ENCODE data around the gene MAP3K3. TPM values are rescaled to one million over a fixed set of nuclear protein-coding genes. Genes with fewer than 3 reads are reported as not detected.
A peak's percentile ranks its signal among the peaks of the same experiment; 100 is the strongest.

The MAP3K3 gene
- total RNA-seq, 3 donors from 2014 or later (not counting 1 experiment from before 2014, with no cell fraction given): 82.0 to 89.2 (median 88.5) TPM

GRCh38 chr17:63735691-63736090 lies 113.5 kb downstream of the MAP3K3 start:
- Mint-ChIP-seq H3K27ac (no peak overlapping the region), H3K4me3 (no peak overlapping the region), H3K9me3 (no peaks in the 10 kb centered on the region), H3K36me3 (no peaks in the 10 kb centered on the region), H3K4me1 (peaks cover 12 to 15% of the 10 kb centered on the region in 2 donors), H3K27me3 (ENCODE audit: low read depth in 2 of 2) (no peaks in the 10 kb centered on the region)
- H3K9me3 ChIP-seq (ENCODE audit: control insufficient read depth, insufficient read depth, low read length): no peaks in the 10 kb centered on the region
- no peak overlapping the region for H3K4me3 ChIP-seq (ENCODE audit: low read length)
- 99% methylated on average over 8 of the region's 8 CpGs for WGBS (ENCODE audit: insufficient coverage)
- ATAC-seq (no peak), DNase-seq (no peak)
- TF ChIP-seq, protein P1, sequence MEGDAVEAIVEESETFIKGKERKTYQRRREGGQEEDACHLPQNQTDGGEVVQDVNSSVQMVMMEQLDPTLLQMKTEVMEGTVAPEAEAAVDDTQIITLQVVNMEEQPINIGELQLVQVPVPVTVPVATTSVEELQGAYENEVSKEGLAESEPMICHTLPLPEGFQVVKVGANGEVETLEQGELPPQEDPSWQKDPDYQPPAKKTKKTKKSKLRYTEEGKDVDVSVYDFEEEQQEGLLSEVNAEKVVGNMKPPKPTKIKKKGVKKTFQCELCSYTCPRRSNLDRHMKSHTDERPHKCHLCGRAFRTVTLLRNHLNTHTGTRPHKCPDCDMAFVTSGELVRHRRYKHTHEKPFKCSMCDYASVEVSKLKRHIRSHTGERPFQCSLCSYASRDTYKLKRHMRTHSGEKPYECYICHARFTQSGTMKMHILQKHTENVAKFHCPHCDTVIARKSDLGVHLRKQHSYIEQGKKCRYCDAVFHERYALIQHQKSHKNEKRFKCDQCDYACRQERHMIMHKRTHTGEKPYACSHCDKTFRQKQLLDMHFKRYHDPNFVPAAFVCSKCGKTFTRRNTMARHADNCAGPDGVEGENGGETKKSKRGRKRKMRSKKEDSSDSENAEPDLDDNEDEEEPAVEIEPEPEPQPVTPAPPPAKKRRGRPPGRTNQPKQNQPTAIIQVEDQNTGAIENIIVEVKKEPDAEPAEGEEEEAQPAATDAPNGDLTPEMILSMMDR (IDR thresholded peaks at IDR 0.05): no peak
- H3K4me1 ChIP-seq (ENCODE audit: control insufficient read depth, insufficient read depth, low read length): peaks cover 7% of the 10 kb centered on the region
- no peaks in the 10 kb centered on the region for H3K27me3 ChIP-seq (ENCODE audit: control insufficient read depth, insufficient read depth, low read length)
- no peak overlapping the region for H3K27ac ChIP-seq (ENCODE audit: low read length)
- peaks cover 3% of the 10 kb centered on the region for H3K36me3 ChIP-seq (ENCODE audit: control insufficient read depth, insufficient read depth, low read length)
- intact Hi-C loops (cut with micrococcal nuclease): no loop called here

DNA sequence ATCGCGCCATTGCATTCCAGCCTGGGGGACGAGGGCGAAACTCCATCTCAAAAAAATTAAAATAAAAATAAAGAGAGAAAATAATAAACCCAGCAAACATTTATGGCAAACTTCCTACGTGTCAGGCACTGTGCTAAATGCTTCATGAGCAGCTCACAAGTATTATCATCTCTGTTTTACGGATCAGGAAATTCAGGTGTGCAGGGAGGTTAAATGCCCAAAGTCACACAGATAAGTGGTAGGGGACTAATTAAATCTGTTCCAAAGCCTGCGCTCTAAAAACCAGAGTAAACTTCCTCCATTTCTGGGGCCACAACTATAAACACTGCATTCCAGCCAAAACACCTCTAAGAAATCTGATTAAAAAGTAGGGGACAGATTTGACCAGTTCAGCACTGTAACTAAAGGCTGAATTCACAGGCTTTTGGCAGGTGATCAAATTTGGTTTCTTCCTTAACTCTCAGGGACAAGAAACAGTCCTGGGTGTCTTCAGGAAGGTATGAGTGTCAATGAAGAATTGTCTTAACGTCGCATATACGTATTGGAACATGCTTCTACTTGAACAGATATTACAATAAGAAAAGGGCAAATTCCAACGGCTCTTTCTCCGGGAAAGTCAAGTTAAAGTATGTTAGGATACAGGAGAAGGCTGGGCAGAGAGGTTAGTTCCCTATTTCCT lies 118.4 kb downstream of the MAP3K3 start:
- no peaks in the 10 kb centered on the region for H3K27me3 Mint-ChIP-seq (ENCODE audit: low read depth in 2 of 2)
- no peaks in the 10 kb centered on the region for H3K36me3 Mint-ChIP-seq
- Histone ChIP-seq H3K36me3 (ENCODE audit: control insufficient read depth, insufficient read depth, low read length) (peaks cover 1% of the 10 kb centered on the region), H3K4me1 (ENCODE audit: control insufficient read depth, insufficient read depth, low read length) (peaks cover 22% of the 10 kb centered on the region), H3K27ac (ENCODE audit: low read length) (peak overlapping the region; percentile 81), H3K27me3 (ENCODE audit: control insufficient read depth, insufficient read depth, low read length) (no peaks in the 10 kb centered on the region), H3K4me3 (ENCODE audit: low read length) (peak overlapping the region; percentile 77), H3K9me3 (ENCODE audit: control insufficient read depth, insufficient read depth, low read length) (no peaks in the 10 kb centered on the region)
- ATAC-seq: no peak
- H3K4me1 Mint-ChIP-seq: peaks cover 26 to 27% of the 10 kb centered on the region in 2 donors
- H3K9me3 Mint-ChIP-seq: no peaks in the 10 kb centered on the region
- DNase-seq: peak in 1 of 2 donors; percentile 41
- peak overlapping the region; percentile 96 to 97 for H3K27ac Mint-ChIP-seq
- intact Hi-C loops (cut with micrococcal nuclease): loop anchor here (1.0 kb wide), 2 partner anchors 33 to 43 kb away; partner anchors contain the start of gene CCDC47
- TF ChIP-seq, protein P1 (IDR thresholded peaks at IDR 0.05): no peak
- WGBS (ENCODE audit: insufficient coverage): 26% methylated on average over 8 of the region's 12 CpGs
- H3K4me3 Mint-ChIP-seq: peak overlapping the region; percentile 94

DNA sequence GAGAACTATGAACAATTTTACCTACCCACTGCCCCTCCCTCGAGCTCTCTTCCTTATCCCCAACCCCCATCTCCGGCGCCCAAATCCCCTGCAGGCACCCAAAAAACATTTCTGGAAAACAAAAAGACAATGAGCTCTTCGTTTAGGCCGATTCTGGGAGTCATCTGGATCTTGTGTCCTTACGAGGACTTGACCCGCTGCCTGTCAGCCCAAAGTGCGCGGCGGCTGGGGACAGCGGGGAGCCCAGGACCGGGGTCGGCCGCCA lies 118.9 kb downstream of the MAP3K3 start:
- no peak for ATAC-seq

More for the DNA sequence above, 118.9 kb downstream of the MAP3K3 start:
- peak overlapping the region; percentile 77 for H3K4me3 ChIP-seq (ENCODE audit: low read length)
- 0% methylated on average over 14 of the region's 14 CpGs for WGBS (ENCODE audit: insufficient coverage)
- DNase-seq: no peak
- TF ChIP-seq, protein P1 (IDR thresholded peaks at IDR 0.05): no peak
- intact Hi-C loops (cut with micrococcal nuclease): loop anchor here (1.0 kb wide), 2 partner anchors 32 to 44 kb away; partner anchors contain the start of gene CCDC47
- H3K27me3 ChIP-seq (ENCODE audit: control insufficient read depth, insufficient read depth, low read length): no peaks in the 10 kb centered on the region
- peak overlapping the region; percentile 96 to 97 for H3K27ac Mint-ChIP-seq
- no peaks in the 10 kb centered on the region for H3K36me3 Mint-ChIP-seq
- H3K36me3 ChIP-seq (ENCODE audit: control insufficient read depth, insufficient read depth, low read length): peaks cover 5% of the 10 kb centered on the region
- no peaks in the 10 kb centered on the region for H3K27me3 Mint-ChIP-seq (ENCODE audit: low read depth in 2 of 2)
- H3K9me3 Mint-ChIP-seq: no peaks in the 10 kb centered on the region
- peaks cover 25 to 27% of the 10 kb centered on the region in 2 donors for H3K4me1 Mint-ChIP-seq
- H3K4me3 Mint-ChIP-seq: peak overlapping the region; percentile 94
- H3K4me1 ChIP-seq (ENCODE audit: control insufficient read depth, insufficient read depth, low read length): peaks cover 22% of the 10 kb centered on the region
- peak overlapping the region; percentile 81 for H3K27ac ChIP-seq (ENCODE audit: low read length)
- H3K9me3 ChIP-seq (ENCODE audit: control insufficient read depth, insufficient read depth, low read length): no peaks in the 10 kb centered on the region
